GM12878 (cell line): ENCODE results near the gene BLACAT1. TPM values are rescaled to one million over a fixed set of nuclear protein-coding genes. Genes with fewer than 3 reads are reported as not detected.

ENCODE experiments used
- ATAC-seq: fragments of 200-7000 bp; cut with Tn5 transposase; 3 replicates; pipeline ENCODE4 v1.9.1; 2020; ENCODE audit warnings: mild to moderate bottlenecking, moderate library complexity
- Bru-seq: library from RNA; stranded (reverse); fragments of 400-500 nt; gene quantifications from one replicate; lab custom pipeline; 2021; lab: Mats Ljungman, UMichigan
- BruChase-seq, 2 experiments: library from RNA; stranded (reverse); fragments of 400-500 nt; gene quantifications; one replicate each; lab custom pipeline; 2021; lab: Mats Ljungman, UMichigan
- BruUV-seq: library from RNA; stranded (reverse); fragments of 400-500 nt; replicated peaks from 2 replicates; lab custom pipeline; 2021; lab: Mats Ljungman, UMichigan
- CTCF ChIA-PET: fragments of 300-600 bp; sonication (Branson Sonifier 250); formaldehyde crosslinking; extraction: SDS; loops from one replicate; lab custom pipeline; 2021; ENCODE audit warnings: inconsistent platforms; lab: Yijun Ruan, JAX
- POLR2A ChIA-PET: fragments of 350-600 bp; formaldehyde crosslinking; extraction: SDS; loops from one replicate; lab custom pipeline; 2021; ENCODE audit warnings: inconsistent platforms; lab: Charles Lee
- RAD21 ChIA-PET: fragments of 300-600 bp; sonication (Branson Sonifier 250); formaldehyde crosslinking; loops from one replicate; lab custom pipeline; 2023; ENCODE audit warnings: antibody characterized with exemption; ENCODE audit not compliant: unreplicated experiment; lab: Charles Lee
- SMC1A ChIA-PET: fragments of 300-600 bp; sonication (Branson Sonifier 250); formaldehyde crosslinking; loops from one replicate; lab custom pipeline; 2023; ENCODE audit not compliant: unreplicated experiment, uncharacterized antibody; lab: Charles Lee
- DNase-seq: peaks from one replicate; pipeline ENCODE4 v3.0.0-alpha.2; 2011; ENCODE audit warnings: low read depth, low spot score
- FAIRE-seq: peaks from 3 replicates; lab custom pipeline; 2011; peaks lifted over from hg19 to GRCh38; lab: Jason Lieb, UNC
- H2AFZ ChIP-seq: 2 replicates; pipeline ENCODE4 v1.6.0; 2011; ENCODE audit warnings: low read depth, low read length, control low read depth; ENCODE audit not compliant: control insufficient read depth
- H3K27ac ChIP-seq: 2 replicates; pipeline ENCODE4 v1.5.1; 2011; ENCODE audit warnings: control low read depth; ENCODE audit not compliant: control insufficient read depth, insufficient read depth
- H3K27me3 ChIP-seq, 2 experiments: replicated peaks in 1 of 2; 2 replicates each; pipeline versions ENCODE4 v1.6.0 to v1.6.1; 2011; ENCODE audit warnings: low read length in 1 of 2; ENCODE audit not compliant: control insufficient read depth in 2 of 2, insufficient read depth in 2 of 2
- H3K36me3 ChIP-seq, 2 experiments: 2 replicates each; pipeline ENCODE4 v1.5.1; 2011; ENCODE audit warnings: low read length in 1 of 2; ENCODE audit not compliant: control insufficient read depth in 2 of 2, insufficient read depth in 2 of 2
- H3K4me1 ChIP-seq: 2 replicates; pipeline ENCODE4 v1.6.1; 2011; ENCODE audit warnings: mild to moderate bottlenecking, low read length, moderate library complexity, mixed read lengths; ENCODE audit not compliant: control insufficient read depth, insufficient read depth
- H3K4me2 ChIP-seq: 2 replicates; pipeline ENCODE4 v1.6.0; 2011; ENCODE audit warnings: control low read depth; ENCODE audit not compliant: control insufficient read depth, insufficient read depth
- H3K4me3 ChIP-seq: fragments of 200-600 bp; sonication (generic); 2 replicates; pipeline ENCODE4 v1.5.1; 2016
- H3K79me2 ChIP-seq: 2 replicates; pipeline ENCODE4 v1.6.0; 2011; ENCODE audit warnings: low read length; ENCODE audit not compliant: control insufficient read depth, insufficient read depth
- H3K9ac ChIP-seq: 2 replicates; pipeline ENCODE4 v1.8.0; 2011; ENCODE audit warnings: low read length, control low read depth, mixed read lengths; ENCODE audit not compliant: control insufficient read depth, insufficient read depth
- H3K9me3 ChIP-seq: replicated peaks from 3 replicates; pipeline ENCODE4 v1.5.1; 2011; ENCODE audit warnings: mild to moderate bottlenecking, low read length; ENCODE audit not compliant: control insufficient read depth, insufficient read depth
- H4K20me1 ChIP-seq: 2 replicates; pipeline ENCODE4 v1.6.0; 2011; ENCODE audit not compliant: control insufficient read depth, insufficient read depth
- EZH2 ChIP-seq: IDR thresholded peaks from 2 replicates; pipeline ENCODE4 v1.6.1; 2012; ENCODE audit warnings: low read depth, mild to moderate bottlenecking, control low read depth, inconsistent platforms, low read length, borderline replicate concordance; ENCODE audit not compliant: control insufficient read depth
- ZNF384 ChIP-seq: IDR thresholded peaks from 2 replicates; pipeline ENCODE4 v1.6.1; 2012; ENCODE audit warnings: low read depth, mild to moderate bottlenecking, low read length, improper control_type of control experiment, borderline replicate concordance
- WGBS: methylation state at CpG from one replicate; pipeline ENCODE4 v1.1.6; 2016; ENCODE audit warnings: low lambda C conversion rate; ENCODE audit not compliant: insufficient replicate concordance, insufficient coverage; ENCODE audit errors: missing lambda C conversion rate; 5-methylcytosine and 5-hydroxymethylcytosine counted together
- in situ Hi-C: fragments of 300-500 bp; cut with MboI; formaldehyde crosslinking; loops from 9 replicates; pipeline ENCODE4 v1.14.3; 2018; ENCODE audit warnings: mixed read lengths
- intact Hi-C: fragments of 100-400 bp; cut with micrococcal nuclease; formaldehyde crosslinking; loops from one replicate; pipeline ENCODE4 v1.14.2; 2022; ENCODE audit not compliant: unreplicated experiment
- long read RNA-seq, 2 experiments: library from polyadenylated mRNA; unstranded; transcript quantifications; one replicate each; pipeline ENCODE4 v2.0.0, GENCODE V29; 2019 to 2020
- polyA minus RNA-seq, 3 experiments: library from RNA; depleted of rRNA, polyadenylated mRNA; stranded (reverse); fragments of >200 nt; gene quantifications; 2 replicates each; pipeline ENCODE4 v1.2.3, GENCODE V29; 2011
- polyA plus RNA-seq, 11 experiments: library from polyadenylated mRNA; depleted of rRNA in 4 of 11; unstranded in 6 of 11; stranded (reverse) in 5 of 11; fragments of >200 nt; fragmentation: Nextera tagmentation in 4 of 11; fragmentation: Illumina TruSeq in 1 of 11; extraction: Ambion mirVana in 4 of 11; extraction: Trizol in 1 of 11; gene quantifications; 1 replicate in 1 of 11; 2 replicates in 10 of 11; pipeline versions ENCODE4 v1.2.1 to v1.2.3, GENCODE V29; 2011 to 2016; ENCODE audit warnings: inconsistent platforms in 2 of 11, missing spikeins in 2 of 11, low read depth in 1 of 11
- total RNA-seq, 4 experiments: library from RNA; depleted of rRNA in 3 of 4; stranded (reverse); fragments of >200 nt in 3 of 4; fragmentation: Illumina TruSeq in 1 of 4; extraction: Trizol in 1 of 4; gene quantifications; 2 replicates each; pipeline versions ENCODE4 v1.2.1 to v1.2.3, GENCODE V29; 2013 to 2021

The BLACAT1 gene
- 0.76 and 1.2 TPM in 2 replicates for total RNA-seq (2013; cell fraction: nucleolus; rRNA removed)
- total RNA-seq (2014; rRNA removed): 0.06 TPM in 1 of 2 replicates, not detected in the other
- total RNA-seq (2014; rRNA removed; fragmentation: Illumina TruSeq; extraction: Trizol): 0.18 and 0.23 TPM in 2 replicates
- total RNA-seq (2021): 0.21 TPM in 2 replicates
- polyA plus RNA-seq (2011; ENCODE audit: low read depth): not detected
- polyA plus RNA-seq (2011; rRNA removed): 1.4 and 1.6 TPM in 2 replicates
- 0.78 and 0.87 TPM in 2 replicates for polyA plus RNA-seq (2011; cell fraction: cytosol; rRNA removed)
- polyA plus RNA-seq (2011; cell fraction: nucleus; rRNA removed): 5.1 and 7.0 TPM in 2 replicates
- polyA plus RNA-seq (2012): 0.03 TPM in 1 of 2 replicates, not detected in the other
- polyA plus RNA-seq (2014; fragmentation: Illumina TruSeq; extraction: Trizol): 0.15 and 0.38 TPM in 2 replicates
- under 1 TPM in 1 of 2 experiments, not detected in 1; 0.04 TPM for polyA plus RNA-seq (2014; fragmentation: Nextera tagmentation; extraction: Ambion mirVana)
- 0.10 and 0.17 TPM in 2 replicates for polyA plus RNA-seq (2014; rRNA removed)
- under 1 TPM; 0.08 to 0.13 TPM for polyA plus RNA-seq (2016; fragmentation: Nextera tagmentation; extraction: Ambion mirVana)
- polyA minus RNA-seq (2011; rRNA and poly(A)+ RNA removed): 2.0 and 3.0 TPM in 2 replicates
- polyA minus RNA-seq (2011; cell fraction: cytosol; rRNA and poly(A)+ RNA removed): not detected in 2 replicates
- 2.3 and 2.6 TPM in 2 replicates for polyA minus RNA-seq (2011; cell fraction: nucleus; rRNA and poly(A)+ RNA removed)
- percentile 43 among the genes with signal in this experiment for Bru-seq, nascent RNA
- BruChase-seq, experiment 1, labeled RNA remaining after a 6-hour chase: percentile 14 among the genes with signal in this experiment
- percentile 22 among the genes with signal in this experiment for BruChase-seq, experiment 2, labeled RNA remaining after a 2-hour chase
- long read RNA-seq, experiment 1: 0 reads
- long read RNA-seq, experiment 2: 0 reads

DNA sequence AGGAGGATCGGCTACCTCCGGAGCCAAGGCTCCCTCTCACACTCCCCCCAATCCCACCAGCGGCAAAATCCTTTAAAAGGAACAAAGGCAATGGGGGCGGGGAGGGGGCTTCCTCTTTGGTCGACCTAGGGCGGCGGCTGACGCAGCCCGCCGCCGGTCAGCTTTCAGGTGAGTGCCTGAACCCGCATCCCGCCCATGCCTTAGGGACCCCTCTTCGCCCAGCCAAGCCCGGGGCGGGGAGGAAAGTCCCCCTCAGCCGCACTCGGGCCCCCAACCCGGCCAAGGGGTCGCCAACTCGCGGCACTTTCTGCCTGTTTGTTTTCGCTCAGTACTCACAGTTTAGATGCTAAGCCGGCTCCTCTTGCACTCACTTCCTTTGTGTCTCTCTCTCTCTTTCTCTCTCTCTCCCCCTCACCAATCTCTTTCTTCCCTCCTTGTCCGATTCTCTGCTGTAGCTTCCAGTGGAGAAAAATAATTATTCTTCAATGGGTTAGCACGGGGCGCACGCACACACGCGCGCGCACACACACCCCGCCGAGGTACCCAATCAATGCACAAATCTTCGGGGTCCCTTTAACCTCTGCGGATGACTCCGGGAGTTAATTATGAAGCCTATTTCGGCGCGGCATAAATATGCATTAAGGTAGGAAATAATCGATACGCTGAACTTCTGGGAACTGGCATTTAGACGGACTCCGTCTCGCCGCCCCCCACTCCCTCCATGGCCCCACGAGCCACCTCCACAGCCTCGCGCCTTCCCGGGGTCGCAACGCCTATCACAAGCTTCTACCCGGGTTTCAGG lies at the start of gene BLACAT1:
TSS of gene BLACAT1 (minus strand) at position 465 of the 802 bp plus-strand sequence.
- FAIRE-seq: no peak
- H3K9ac ChIP-seq: no peak within 1 kb of the TSS
- 9% methylated on average over 52 of the region's 53 CpGs for WGBS
- ChIA-PET POLR2A (interaction anchor here (2.0 kb wide), 1 partner anchor 23 kb away, joined by 4 read pairs; no protein-coding TSS in a partner anchor), RAD21 (no interaction called here), CTCF (no interaction called here), SMC1A (no interaction called here)
- TF ChIP-seq ZNF384 (no peak), EZH2 (peak; percentile 92; the same call in 1 of the 2 replicates)
- no peak for ATAC-seq
- DNase-seq: no peak
- H3K4me3 ChIP-seq: no peak within 1 kb of the TSS
- no peaks in the 10 kb centered on the region for H3K9me3 ChIP-seq
- no peak within 1 kb of the TSS for H2AFZ ChIP-seq
- no peaks in the 10 kb centered on the region; the same call in 1 of the 2 replicates for H4K20me1 ChIP-seq
- H3K4me1 ChIP-seq: no peaks in the 10 kb centered on the region
- H3K4me2 ChIP-seq: no peak within 1 kb of the TSS
- no peaks in the 10 kb centered on the region for H3K36me3 ChIP-seq
- no peak within 1 kb of the TSS for H3K27ac ChIP-seq
- in situ Hi-C loops (no loop called here), intact Hi-C loops (no loop called here)
- no TSS peak for BruUV-seq
- H3K27me3 ChIP-seq: peaks cover 17 to 20% of the 10 kb centered on the region in 2 experiments
- no peaks in the 10 kb centered on the region for H3K79me2 ChIP-seq
